C4-2B (cell line): ENCODE results near the gene DNAH17.
"Not testable (repeated sequence)": the region's sequence is repeated elsewhere in the genome, so short reads cannot be mapped to it uniquely, and the experiment has no call there.

Source experiments
- H3K27ac ChIP-seq: fragments of 450-650 bp; 2 replicates; pipeline ENCODE4 v1.5.1; 2017
- ZFX ChIP-seq: fragments of 450-650 bp; IDR thresholded peaks from 2 replicates; pipeline ENCODE4 v1.6.1; 2017
- TF ChIP-seq, protein P1 (sequence below): fragments of 450-650 bp; conservative IDR thresholded peaks from 2 replicates; pipeline ENCODE4 v1.5.1; 2017; ENCODE audit warnings: mild to moderate bottlenecking

Gene DNAH17

DNA sequence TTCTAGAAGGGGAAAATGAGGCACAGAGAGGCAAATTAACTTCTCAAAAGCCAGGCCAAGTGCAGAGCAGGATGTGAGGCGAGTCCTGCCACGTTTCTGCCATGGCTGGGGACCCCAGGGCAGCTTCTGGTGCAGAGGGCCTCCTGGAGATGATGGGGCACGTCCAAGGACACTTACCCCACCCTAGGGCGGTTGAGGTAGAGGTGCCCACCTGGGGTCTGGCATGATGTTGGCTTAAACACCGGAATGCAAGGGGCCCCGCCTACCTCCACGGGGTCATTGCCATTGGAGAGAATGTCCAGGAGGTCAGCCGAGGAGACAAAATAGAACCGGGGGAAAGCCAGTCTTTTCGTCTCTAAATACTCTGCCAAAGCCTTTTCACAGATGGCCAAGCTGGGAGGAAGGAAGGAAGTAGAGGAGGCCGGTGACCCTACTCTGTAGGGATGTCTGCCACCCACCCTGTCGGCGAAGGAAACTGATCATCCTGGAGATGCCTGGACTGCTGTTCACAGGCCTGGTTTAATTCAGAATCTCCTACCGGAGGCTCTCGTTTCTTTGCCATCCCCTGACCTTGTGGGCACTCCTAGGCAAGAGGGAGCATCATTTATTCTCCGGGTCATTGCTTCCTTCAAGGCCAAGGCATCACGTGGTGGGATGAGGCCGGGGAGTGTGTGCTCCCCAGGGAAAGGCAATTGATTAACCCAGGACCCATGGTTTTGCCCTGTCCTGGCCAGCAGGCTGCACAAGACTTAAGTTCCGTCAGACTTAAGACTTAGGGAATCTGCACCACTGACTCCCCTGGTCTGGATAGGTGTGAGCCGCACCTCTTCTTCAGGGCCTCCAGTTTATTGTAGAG is 70.5 kb downstream of the DNAH17 start:
- no peak for TF ChIP-seq ZFX
- TF ChIP-seq, protein P1, sequence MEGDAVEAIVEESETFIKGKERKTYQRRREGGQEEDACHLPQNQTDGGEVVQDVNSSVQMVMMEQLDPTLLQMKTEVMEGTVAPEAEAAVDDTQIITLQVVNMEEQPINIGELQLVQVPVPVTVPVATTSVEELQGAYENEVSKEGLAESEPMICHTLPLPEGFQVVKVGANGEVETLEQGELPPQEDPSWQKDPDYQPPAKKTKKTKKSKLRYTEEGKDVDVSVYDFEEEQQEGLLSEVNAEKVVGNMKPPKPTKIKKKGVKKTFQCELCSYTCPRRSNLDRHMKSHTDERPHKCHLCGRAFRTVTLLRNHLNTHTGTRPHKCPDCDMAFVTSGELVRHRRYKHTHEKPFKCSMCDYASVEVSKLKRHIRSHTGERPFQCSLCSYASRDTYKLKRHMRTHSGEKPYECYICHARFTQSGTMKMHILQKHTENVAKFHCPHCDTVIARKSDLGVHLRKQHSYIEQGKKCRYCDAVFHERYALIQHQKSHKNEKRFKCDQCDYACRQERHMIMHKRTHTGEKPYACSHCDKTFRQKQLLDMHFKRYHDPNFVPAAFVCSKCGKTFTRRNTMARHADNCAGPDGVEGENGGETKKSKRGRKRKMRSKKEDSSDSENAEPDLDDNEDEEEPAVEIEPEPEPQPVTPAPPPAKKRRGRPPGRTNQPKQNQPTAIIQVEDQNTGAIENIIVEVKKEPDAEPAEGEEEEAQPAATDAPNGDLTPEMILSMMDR: no peak
- no peak overlapping the region for H3K27ac ChIP-seq

DNA sequence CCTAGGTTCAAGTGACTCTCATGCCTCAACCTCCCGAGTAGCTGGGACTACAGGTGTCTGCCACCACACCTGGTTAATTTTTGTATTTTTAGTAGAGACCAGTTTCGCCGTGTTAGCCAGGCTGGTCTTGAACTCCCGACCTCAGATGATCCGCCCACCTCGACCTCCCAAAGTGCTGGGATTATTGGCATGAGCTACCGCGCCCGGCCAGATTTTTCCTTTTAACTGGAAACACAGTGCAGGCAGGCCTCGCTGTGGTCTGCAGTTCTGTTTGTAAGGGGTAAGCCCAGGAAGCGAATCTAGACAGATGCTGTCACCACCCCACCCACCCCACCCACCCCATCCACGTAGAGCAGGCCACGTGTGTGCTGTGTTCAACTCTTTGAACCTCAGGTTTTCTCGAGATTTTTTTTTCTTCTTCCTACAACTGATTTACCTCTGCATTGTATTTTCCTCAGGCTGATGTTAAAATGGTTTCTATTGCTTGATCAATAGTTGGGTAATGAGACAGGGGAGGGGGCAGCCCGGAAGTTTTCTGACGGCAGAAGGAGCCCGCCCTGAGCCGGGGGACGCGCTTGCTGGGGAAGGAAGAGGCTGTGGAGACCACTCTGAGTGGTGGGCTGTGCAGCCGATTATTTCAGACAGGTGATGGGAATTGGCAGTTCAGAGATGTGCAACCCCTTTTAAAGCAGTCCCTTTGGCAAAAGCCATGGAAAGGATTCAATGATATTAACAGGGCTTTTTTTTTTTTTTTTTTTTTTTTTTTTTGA is 72.9 kb downstream of the DNAH17 start:
- no peak for TF ChIP-seq ZFX
- TF ChIP-seq, protein P1: no peak
- no peak overlapping the region for H3K27ac ChIP-seq

DNA sequence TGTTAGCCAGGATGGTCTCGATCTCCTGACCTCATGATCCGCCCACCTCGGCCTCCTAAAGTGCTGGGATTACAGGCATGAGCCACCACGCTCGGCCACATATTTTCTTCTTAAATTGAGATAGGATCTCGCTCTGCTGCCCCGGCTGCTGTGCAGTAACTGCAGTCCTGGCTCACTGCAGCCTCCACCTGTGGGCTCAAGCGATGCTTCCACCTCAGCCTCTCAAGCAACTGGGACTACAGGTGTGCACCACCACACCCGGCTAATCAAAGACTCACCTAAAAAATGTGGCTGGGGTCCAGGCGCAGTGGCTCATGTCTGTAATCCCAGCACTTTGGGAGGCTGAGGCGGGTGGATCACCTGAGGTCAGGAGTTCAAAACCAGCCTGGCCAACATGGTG is 73.8 kb downstream of the DNAH17 start:
- H3K27ac ChIP-seq: not testable (repeated sequence)

DNA sequence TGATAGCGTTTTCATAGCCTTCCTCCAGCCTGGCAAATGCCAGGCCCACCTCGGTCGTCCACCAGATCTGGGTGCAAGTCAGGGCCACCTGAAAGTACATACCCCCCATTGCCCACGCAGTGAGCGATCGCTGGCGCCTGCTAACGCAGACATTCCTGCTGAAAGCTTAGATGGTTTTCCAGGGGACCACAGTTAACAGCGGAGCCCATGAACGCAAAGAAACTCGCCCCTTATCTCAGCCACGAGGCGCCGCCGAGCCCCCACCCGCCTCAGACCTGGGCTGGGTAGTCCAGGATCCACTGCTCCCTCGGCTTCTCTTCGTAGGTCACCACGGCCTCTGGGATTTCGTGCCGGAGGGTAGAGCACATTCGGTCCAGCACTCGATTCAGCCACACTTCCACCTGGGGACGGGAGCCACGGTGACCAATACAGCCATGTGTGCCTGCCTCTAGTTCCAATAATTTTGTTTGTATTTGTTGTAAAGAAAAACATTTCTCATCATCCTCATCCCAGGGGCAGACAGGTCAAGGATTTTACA is 74.5 kb downstream of the DNAH17 start:
- H3K27ac ChIP-seq: no peak overlapping the region
- no peak for TF ChIP-seq ZFX
- TF ChIP-seq, protein P1: no peak

DNA sequence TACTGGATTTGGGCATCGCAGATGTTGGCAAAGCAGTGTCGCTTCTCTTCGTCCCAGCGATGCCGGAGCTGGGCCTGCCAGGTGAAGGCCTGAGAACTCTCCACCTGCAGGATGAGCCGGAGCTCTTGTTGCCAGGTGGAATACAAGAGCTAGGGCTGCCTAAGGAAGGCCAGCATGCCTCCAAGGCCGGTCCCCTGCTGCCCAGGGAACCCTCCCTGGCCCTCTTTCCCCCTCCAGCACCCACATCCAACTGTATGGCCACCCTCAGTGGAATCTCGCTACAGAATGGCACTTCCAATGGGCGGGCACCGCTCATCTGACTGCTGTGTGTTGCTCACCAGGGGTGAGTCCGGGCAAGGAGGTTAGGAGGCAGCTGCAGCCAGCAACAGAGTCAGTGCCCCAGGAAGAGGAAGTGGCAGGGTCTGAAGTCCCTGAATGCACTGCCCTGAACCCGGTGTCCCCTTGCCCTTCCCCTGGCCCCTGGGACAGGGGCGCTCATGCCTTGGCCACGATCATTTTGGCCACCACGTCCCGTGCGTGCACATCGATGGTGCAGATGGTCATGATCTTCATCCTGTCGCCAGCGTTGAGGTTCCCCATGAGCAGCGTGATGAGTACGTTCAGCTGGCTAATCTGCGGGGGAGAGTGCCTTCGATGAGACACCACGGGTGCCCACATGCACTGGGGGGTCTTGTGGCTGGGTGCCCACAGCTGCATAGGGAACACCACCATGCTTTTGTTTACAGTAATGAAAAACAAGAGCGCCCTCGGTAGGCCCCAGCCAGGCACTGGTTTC is 75.8 kb downstream of the DNAH17 start:
- TF ChIP-seq ZFX: no peak
- TF ChIP-seq, protein P1: no peak
- H3K27ac ChIP-seq: no peak overlapping the region

DNA sequence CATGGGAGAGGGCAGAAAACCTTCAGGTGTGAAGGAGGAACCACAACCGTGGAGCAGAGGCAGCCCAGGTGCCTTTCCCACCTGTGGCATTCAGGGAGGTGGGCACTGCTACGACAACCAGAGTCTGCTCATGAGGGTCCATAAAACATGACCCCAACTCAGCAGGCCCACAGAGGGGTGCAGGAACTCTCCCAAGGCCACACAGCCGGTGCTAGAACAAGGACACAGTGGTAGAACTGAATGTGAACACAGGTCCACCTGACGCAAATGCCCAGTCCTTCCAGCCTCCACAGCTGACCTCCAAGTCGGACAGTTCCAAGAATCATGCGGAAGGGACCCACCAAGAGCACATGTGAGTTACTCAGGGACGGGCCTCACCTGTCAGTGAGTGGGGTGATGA is 76.4 kb downstream of the DNAH17 start:
- TF ChIP-seq ZFX: no peak
- TF ChIP-seq, protein P1: no peak
- H3K27ac ChIP-seq: no peak overlapping the region

DNA sequence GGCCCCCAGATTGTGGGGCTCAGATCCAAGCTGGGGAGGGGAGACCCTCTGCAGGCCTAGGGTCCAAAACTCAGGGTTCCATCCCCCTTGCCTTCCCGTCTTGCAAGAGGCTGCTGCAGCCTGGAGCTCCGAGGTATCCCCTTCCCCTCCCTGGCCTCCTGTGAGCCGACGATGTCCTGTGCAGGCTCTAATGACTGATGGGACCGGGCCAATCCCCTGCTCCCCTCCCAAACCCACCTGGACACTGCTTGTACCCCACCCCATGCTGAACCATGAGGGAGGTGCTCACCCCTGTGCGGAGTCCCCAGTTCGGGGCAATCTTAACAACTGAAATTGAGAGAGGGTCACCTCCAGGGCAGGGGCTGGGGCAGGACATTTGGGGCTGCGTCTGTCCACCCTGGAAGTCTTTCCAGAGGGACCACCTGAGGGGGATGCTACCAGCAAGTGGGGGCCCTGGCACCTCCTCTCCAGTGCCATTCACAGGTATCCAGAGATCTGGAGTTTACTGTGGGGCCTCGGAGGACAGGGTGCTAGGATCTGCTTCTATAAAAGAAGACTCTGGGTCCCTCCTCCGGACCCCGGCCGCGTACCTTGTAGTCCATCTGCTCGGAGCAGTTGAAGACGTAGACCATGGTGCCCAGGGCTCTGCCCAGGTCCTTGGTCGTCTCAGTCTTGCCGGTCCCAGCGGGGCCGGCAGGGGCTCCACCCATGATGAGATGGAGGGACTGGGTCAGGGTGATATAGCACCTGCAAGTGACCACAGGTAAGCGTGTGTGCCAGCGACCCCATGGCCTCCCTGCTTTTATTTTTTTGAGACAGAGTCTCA is 77.3 kb downstream of the DNAH17 start:
- no peak overlapping the region for H3K27ac ChIP-seq

More for the DNA sequence above, 77.3 kb downstream of the DNAH17 start:
- TF ChIP-seq ZFX: no peak
- TF ChIP-seq, protein P1: no peak
